ENCODE data around the gene DCDC1. TPM values are rescaled to one million over a fixed set of nuclear protein-coding genes. Genes with fewer than 3 reads are reported as not detected.
A peak's percentile ranks its signal among the peaks of the same experiment; 100 is the strongest.

DCDC1 gene
- polyA plus RNA-seq, 2 of the 4 experiments (the other 2 are of a cell fraction): 2.8 to 9.5 TPM

DNA sequence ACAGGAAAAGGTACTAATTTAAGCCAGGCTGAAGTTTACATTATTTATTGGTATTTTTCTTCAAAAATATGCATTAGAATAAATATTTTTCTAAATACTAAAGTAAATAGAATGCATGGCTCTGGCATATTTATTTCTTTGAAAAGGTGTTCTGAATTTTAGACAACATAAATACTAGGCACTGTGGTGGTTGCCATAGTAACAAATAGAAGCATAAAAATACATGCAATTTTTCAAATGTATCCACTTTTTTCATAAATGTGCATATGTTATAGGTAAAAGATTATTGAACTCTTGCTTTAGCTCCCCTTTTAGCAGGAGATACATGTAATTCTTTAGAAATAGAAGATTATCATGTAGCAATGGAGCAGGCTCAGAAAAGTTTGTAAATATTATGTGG lies 18.4 kb downstream of the DCDC1 start:
- no peak overlapping the region for H3K4me3 ChIP-seq
- ChIA-PET CTCF (no interaction called here), POLR2A (no interaction called here)
- H3K4me2 ChIP-seq: no peak overlapping the region
- no peaks in the 10 kb centered on the region for H3K9me3 ChIP-seq
- ATAC-seq (no peak), FAIRE-seq (no peak), DNase-seq (ENCODE audit: low read depth in 1 of 2, low spot score in 1 of 2) (no peak)
- no peaks in the 10 kb centered on the region for H3K4me1 ChIP-seq
- TF ChIP-seq RNF2 (IDR thresholded peaks at IDR 0.05; ENCODE audit: borderline replicate concordance, low read depth) (no peak), ZC3H11A (IDR thresholded peaks at IDR 0.05) (no peak), MAFK (IDR thresholded peaks at IDR 0.05; ENCODE audit: partially characterized antibody) (no peak), MYC (IDR thresholded peaks at IDR 0.05; ENCODE audit: borderline replicate concordance, low read length) (no peak), HOXB5 (CRISPR knock-in tag; IDR thresholded peaks at IDR 0.05) (no peak)
- TF ChIP-seq, protein P1, sequence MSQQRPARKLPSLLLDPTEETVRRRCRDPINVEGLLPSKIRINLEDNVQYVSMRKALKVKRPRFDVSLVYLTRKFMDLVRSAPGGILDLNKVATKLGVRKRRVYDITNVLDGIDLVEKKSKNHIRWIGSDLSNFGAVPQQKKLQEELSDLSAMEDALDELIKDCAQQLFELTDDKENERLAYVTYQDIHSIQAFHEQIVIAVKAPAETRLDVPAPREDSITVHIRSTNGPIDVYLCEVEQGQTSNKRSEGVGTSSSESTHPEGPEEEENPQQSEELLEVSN (IDR thresholded peaks at IDR 0.05; ENCODE audit: borderline replicate concordance, low read depth): no peak
- no peak overlapping the region for H3K27ac ChIP-seq

DNA sequence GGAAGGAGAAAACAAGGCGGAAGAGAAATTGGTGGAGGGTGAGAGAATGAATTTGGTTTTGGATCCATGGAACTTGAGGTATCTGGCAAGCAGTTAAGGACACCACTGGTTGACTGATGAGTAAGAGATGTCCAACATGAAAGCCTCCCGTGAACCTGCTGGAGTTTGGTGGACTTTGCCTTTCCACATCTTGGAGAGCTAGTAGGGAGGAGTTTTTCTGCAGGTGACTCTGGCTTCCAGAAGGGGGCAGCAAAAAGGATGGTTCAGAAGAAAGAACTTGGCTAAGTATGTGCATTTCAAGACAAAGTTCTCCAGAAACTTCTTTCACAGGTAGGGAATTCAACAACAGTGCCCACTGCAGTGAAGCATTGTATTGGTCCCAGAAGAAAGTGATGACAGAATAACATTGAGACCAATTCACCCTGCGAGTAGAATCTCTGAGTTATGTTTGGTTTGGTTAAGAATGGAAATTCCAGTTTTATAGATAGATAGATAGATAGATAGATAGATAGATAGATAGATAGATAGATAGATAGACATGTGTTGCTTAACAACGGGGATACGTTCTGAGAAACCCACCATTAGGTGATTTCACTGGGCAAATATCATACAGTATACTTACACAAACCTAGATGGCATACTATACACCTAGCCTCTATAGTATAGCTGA lies 28.5 kb downstream of the DCDC1 start:
- POLR2A ChIA-PET: no interaction called here

DNA sequence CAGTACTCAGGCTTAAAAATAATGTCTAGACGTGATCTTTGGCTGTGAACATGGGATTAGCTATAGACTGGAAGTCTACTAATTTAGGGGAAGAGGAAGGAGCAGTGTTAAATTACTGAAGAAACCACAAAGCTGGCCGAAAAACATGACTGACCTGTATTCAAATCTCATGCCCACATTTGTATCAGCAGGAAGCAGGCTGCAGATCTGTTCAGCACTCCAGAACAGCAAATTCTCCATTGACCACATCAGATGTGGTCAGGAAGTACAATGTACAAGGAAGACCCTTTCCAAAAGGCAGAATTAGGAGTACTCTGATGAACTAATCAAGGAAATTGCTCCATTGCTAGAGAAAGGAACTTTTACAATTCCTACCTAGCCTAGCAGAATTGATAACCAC lies 31.7 kb downstream of the DCDC1 start:
- 0% methylated on average over 2 of the region's 2 CpGs for WGBS (ENCODE audit: missing lambda C conversion rate)
- Histone ChIP-seq H3K4me2 (no peak overlapping the region), H3K4me3 (no peak overlapping the region), H3K27ac (no peak overlapping the region), H3K4me1 (no peaks in the 10 kb centered on the region), H3K9me3 (no peaks in the 10 kb centered on the region)
- no peak for FAIRE-seq
- TF ChIP-seq HOXA7 (CRISPR knock-in tag; IDR thresholded peaks at IDR 0.05) (no peak), POLR2A (IDR thresholded peaks at IDR 0.05; ENCODE audit: low read length) (no peak), MYC (IDR thresholded peaks at IDR 0.05; ENCODE audit: borderline replicate concordance, low read length) (no peak), ESRRA (IDR thresholded peaks at IDR 0.05; ENCODE audit: borderline replicate concordance, low read length) (no peak), GATA3 (IDR thresholded peaks at IDR 0.05; ENCODE audit: borderline replicate concordance) (no peak), FOSB (CRISPR knock-in tag; IDR thresholded peaks at IDR 0.05) (no peak), EHF (CRISPR knock-in tag; IDR thresholded peaks at IDR 0.05) (no peak), MAFK (IDR thresholded peaks at IDR 0.05; ENCODE audit: partially characterized antibody) (no peak), SREBF2 (IDR thresholded peaks at IDR 0.05) (no peak), RCOR1 (IDR thresholded peaks at IDR 0.05; ENCODE audit: low read depth, low read length) (no peak), ZFP36 (IDR thresholded peaks at IDR 0.05; ENCODE audit: borderline replicate concordance, partially characterized antibody) (no peak), ZNF302 (CRISPR knock-in tag; IDR thresholded peaks at IDR 0.05) (no peak), HOXB13 (CRISPR knock-in tag; IDR thresholded peaks at IDR 0.05; ENCODE audit: low read depth) (no peak), CEBPB (IDR thresholded peaks at IDR 0.05) (no peak)
- TF ChIP-seq, protein P2, sequence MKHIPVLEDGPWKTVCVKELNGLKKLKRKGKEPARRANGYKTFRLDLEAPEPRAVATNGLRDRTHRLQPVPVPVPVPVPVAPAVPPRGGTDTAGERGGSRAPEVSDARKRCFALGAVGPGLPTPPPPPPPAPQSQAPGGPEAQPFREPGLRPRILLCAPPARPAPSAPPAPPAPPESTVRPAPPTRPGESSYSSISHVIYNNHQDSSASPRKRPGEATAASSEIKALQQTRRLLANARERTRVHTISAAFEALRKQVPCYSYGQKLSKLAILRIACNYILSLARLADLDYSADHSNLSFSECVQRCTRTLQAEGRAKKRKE (CRISPR knock-in tag; IDR thresholded peaks at IDR 0.05; ENCODE audit: low read depth): no peak
- ATAC-seq: no peak
- ChIA-PET POLR2A (no interaction called here), CTCF (no interaction called here)
- DNase-seq (ENCODE audit: low read depth in 1 of 2, low spot score in 1 of 2): no peak

More for the DNA sequence above, 28.5 kb downstream of the DCDC1 start:
- no peak overlapping the region for H3K27ac ChIP-seq
- no peaks in the 10 kb centered on the region for H3K9me3 ChIP-seq
- ATAC-seq: peak; percentile 54 to 73; a peak in 5 of 6 replicates
- DNase-seq (ENCODE audit: low read depth in 1 of 2, low spot score in 1 of 2): peak; percentile 15 to 49
- WGBS (ENCODE audit: missing lambda C conversion rate): 16% methylated on average over 5 of the region's 5 CpGs
- no peak for TF ChIP-seq PHF8 (IDR thresholded peaks at IDR 0.05; ENCODE audit: borderline replicate concordance, low read depth)
- TF ChIP-seq RAD21 (conservative IDR thresholded peaks at IDR 0.05 in 1 of 2, IDR thresholded peaks at IDR 0.05 in 1 of 2): peak in 1 of 2 experiments; percentile 35; a peak in 1 of 5 replicates
- TF ChIP-seq RARB (CRISPR knock-in tag; IDR thresholded peaks at IDR 0.05): no peak
- peak; percentile 26; the same call in 2 of the 3 replicates for TF ChIP-seq SMC3 (IDR thresholded peaks at IDR 0.05)
- TF ChIP-seq ESRRA (IDR thresholded peaks at IDR 0.05; ENCODE audit: borderline replicate concordance, low read length): no peak
- no peak for TF ChIP-seq RNF2 (IDR thresholded peaks at IDR 0.05; ENCODE audit: borderline replicate concordance, low read depth)
- no peak for TF ChIP-seq BHLHE40 (IDR thresholded peaks at IDR 0.05; ENCODE audit: low read depth, low read length)
- TF ChIP-seq, protein P3, sequence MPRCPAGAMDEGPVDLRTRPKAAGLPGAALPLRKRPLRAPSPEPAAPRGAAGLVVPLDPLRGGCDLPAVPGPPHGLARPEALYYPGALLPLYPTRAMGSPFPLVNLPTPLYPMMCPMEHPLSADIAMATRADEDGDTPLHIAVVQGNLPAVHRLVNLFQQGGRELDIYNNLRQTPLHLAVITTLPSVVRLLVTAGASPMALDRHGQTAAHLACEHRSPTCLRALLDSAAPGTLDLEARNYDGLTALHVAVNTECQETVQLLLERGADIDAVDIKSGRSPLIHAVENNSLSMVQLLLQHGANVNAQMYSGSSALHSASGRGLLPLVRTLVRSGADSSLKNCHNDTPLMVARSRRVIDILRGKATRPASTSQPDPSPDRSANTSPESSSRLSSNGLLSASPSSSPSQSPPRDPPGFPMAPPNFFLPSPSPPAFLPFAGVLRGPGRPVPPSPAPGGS (IDR thresholded peaks at IDR 0.05): no peak
- TF ChIP-seq TFCP2L1 (CRISPR knock-in tag; IDR thresholded peaks at IDR 0.05): no peak
- TF ChIP-seq HEYL (CRISPR knock-in tag; IDR thresholded peaks at IDR 0.05): no peak
- TF ChIP-seq MAFK (IDR thresholded peaks at IDR 0.05; ENCODE audit: partially characterized antibody): no peak
- no peak for TF ChIP-seq CBX2 (IDR thresholded peaks at IDR 0.05; ENCODE audit: borderline replicate concordance, low read depth)
- TF ChIP-seq NPAS2 (CRISPR knock-in tag; IDR thresholded peaks at IDR 0.05; ENCODE audit: borderline replicate concordance): no peak
- no peak for TF ChIP-seq FOSL2 (IDR thresholded peaks at IDR 0.05)
- no peak for TF ChIP-seq FOSL2 (CRISPR knock-in tag; IDR thresholded peaks at IDR 0.05)
- TF ChIP-seq, protein P4, sequence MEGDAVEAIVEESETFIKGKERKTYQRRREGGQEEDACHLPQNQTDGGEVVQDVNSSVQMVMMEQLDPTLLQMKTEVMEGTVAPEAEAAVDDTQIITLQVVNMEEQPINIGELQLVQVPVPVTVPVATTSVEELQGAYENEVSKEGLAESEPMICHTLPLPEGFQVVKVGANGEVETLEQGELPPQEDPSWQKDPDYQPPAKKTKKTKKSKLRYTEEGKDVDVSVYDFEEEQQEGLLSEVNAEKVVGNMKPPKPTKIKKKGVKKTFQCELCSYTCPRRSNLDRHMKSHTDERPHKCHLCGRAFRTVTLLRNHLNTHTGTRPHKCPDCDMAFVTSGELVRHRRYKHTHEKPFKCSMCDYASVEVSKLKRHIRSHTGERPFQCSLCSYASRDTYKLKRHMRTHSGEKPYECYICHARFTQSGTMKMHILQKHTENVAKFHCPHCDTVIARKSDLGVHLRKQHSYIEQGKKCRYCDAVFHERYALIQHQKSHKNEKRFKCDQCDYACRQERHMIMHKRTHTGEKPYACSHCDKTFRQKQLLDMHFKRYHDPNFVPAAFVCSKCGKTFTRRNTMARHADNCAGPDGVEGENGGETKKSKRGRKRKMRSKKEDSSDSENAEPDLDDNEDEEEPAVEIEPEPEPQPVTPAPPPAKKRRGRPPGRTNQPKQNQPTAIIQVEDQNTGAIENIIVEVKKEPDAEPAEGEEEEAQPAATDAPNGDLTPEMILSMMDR (IDR thresholded peaks at IDR 0.05): peak; percentile 28
- no peak for TF ChIP-seq CEBPB (IDR thresholded peaks at IDR 0.05)
- TF ChIP-seq JUN (IDR thresholded peaks at IDR 0.05): no peak
- no peak for TF ChIP-seq EHMT2 (IDR thresholded peaks at IDR 0.05; ENCODE audit: low read depth)
- no peak for TF ChIP-seq ZSCAN20 (CRISPR knock-in tag; IDR thresholded peaks at IDR 0.05)
- TF ChIP-seq TP53 (CRISPR knock-in tag; IDR thresholded peaks at IDR 0.05): no peak
- TF ChIP-seq ZC3H11A (IDR thresholded peaks at IDR 0.05): no peak
- no peak for TF ChIP-seq POLR2A (IDR thresholded peaks at IDR 0.05; ENCODE audit: low read length)
- CTCF ChIA-PET: interaction anchor here (0.6 to 1.3 kb wide), 2 partner anchors 476 to 531 kb away, joined by 3 read pairs; no protein-coding TSS in a partner anchor
- no peak overlapping the region for H3K4me2 ChIP-seq
- H3K4me1 ChIP-seq: no peaks in the 10 kb centered on the region
- no peak for FAIRE-seq
- H3K4me3 ChIP-seq: no peak overlapping the region

Measured in A549 (cell line).